Retinal pigment epithelial cell (primary cell): ENCODE results near the gene CROCC2.

Experiments
- DNase-seq: peaks from one replicate; pipeline ENCODE4 v3.0.0-alpha.2; 2010; ENCODE audit warnings: low read depth
- H3K4me3 ChIP-seq: 2 replicates; pipeline ENCODE4 v1.5.1; 2011; ENCODE audit warnings: mild to moderate bottlenecking, low read length, control low read depth, moderate library complexity
- TF ChIP-seq, protein P1 (sequence below): conservative IDR thresholded peaks from 2 replicates; pipeline ENCODE4 v1.5.1; 2011; ENCODE audit warnings: low read depth, low read length, control low read depth, inconsistent platforms

Gene CROCC2

DNA sequence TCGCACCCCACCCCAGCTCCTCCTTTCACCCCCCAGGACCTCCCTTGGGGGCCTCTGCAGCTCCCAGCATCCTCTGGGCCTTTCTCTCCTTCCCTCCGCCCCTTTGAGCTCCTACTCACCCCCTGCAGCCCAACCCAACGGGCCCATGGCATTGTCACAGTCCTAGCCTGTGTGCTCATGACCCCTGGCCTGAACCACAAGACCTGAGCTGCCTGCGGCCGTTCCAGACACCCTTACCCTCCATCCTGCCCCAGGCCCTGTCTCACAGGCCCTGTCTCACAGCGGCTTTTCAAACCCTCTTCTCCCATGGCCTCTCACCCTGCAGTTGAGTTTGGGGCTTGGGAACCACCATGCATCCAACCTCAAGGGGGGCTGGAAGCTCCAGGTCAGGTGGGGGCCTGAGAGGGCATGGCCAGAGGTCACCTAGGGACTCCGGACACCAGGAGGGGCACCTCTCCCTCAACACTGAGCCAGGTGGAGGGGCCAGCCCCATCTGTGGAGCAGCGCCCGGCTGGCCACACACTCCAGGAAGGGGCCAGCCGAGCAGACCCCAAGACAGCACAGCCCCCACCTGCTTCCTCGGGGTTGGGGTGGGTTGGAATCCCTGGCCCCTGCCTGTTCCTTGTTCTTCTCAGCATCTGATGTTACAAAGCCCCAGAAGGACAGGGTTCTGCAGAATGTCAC is 17.1 kb upstream of the CROCC2 start:
- TF ChIP-seq, protein P1, sequence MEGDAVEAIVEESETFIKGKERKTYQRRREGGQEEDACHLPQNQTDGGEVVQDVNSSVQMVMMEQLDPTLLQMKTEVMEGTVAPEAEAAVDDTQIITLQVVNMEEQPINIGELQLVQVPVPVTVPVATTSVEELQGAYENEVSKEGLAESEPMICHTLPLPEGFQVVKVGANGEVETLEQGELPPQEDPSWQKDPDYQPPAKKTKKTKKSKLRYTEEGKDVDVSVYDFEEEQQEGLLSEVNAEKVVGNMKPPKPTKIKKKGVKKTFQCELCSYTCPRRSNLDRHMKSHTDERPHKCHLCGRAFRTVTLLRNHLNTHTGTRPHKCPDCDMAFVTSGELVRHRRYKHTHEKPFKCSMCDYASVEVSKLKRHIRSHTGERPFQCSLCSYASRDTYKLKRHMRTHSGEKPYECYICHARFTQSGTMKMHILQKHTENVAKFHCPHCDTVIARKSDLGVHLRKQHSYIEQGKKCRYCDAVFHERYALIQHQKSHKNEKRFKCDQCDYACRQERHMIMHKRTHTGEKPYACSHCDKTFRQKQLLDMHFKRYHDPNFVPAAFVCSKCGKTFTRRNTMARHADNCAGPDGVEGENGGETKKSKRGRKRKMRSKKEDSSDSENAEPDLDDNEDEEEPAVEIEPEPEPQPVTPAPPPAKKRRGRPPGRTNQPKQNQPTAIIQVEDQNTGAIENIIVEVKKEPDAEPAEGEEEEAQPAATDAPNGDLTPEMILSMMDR = no peak
- no peak for DNase-seq

DNA sequence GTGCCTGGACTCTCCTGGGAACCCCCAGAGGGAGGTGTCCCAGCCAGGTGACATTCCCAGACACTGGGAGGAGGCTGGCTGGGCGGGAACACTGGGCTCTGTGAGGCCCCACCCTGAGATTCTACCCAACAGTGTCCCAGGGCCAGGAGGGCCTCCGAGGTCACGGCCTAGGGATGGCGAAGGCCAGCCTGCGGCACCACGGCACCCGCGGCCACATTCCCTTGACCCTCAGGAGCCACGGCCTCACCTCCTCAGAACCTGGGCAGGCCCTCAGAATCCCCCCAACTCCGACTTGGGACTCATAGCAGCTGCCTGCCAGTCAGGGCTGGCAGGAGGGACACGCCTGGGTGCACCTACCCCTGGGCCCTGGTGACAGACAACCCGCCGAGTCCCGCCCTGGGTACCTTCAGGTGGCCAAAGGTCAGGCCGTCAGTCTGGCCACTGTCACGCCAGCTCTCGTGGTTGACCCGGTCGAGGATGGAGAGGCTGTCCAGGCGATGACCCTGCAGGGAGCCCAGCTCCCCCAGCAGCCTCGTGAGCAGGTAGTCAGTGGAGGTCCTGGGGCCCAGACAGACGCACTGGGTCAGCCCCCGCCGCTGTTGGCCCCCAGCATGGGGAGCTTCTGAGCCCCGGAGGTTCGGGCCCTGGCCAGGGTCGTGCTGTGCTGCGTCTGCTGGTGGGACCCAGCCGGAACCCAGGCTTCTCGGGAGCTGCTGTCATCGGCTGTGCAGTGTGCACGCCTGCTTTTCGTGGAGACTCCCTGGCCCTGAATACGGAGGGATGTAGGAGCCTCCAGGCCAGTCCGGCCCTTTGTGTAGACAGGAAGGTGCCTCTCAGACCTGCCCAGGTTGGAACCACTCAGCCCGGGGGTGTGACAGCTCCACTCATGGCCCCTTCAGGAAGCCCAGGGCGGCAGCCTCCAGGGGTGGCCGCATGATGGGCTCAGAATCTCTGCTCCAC is 16.3 kb upstream of the CROCC2 start:
- no peak for DNase-seq
- H3K4me3 ChIP-seq = no peak overlapping the region
- TF ChIP-seq, protein P1 = no peak

More for the DNA sequence above, 17.1 kb upstream of the CROCC2 start:
- H3K4me3 ChIP-seq = no peak overlapping the region

DNA sequence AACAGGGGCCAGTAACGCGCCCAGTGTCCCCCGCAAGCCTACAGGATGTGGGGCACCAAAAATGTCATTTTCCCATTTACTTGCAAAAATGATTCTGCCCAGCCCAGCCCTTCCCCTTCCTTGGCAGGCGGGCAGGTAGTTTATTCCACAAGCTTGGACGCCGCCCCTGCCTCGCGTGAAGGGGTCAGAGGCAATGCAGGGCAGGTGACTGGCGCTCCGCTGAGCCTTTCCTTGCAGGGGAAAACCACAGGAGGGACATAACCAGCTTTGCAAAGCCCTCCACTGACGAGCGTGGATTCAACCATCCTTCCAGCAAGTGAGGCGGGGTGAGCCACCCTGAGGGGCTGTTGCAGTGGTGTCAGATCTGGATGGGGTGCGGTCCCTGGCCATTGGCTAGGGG is 15.4 kb upstream of the CROCC2 start:
- no peak overlapping the region for H3K4me3 ChIP-seq
- no peak for DNase-seq
- TF ChIP-seq, protein P1 = no peak

DNA sequence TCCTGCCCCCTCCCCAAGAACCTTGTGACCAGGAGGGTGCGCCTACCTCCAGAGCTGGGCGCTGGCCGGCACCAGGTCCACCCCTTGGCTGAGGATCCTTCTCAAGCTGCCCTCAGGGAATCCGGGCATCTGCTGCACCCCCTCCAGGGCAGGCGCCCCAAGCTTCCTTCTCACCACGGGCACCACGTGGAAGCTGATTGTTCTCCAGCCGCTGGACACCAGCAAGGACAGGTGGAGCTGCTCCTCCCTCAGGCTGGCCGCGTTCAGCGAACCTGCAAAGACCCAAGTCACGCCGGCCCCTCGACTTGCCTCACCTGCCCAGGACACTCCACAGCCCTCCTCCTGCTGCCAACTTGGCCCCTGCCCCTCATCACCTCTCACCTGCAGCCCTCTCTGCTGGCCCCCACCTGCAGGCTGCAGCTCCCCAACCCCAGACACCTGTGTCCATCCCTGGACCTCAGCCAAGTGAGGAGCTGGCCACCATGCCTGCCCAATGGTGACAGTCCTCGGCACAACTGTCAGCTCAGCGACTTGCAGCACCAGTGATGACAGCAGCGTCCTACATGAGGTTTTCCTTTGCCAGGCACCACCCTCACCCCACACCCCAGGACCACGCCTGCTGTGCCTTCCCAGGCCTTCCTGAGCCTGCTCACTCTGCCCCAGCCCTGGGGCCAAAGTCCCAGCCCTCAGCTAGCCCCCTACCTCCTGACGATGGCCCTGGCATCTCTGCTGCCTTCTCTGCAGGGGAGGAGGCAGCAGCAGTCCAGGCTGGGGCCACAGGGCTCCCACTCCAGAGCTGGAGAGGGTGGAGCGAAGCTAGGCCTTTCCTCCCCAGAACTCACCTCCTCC is 14.4 kb upstream of the CROCC2 start:
- DNase-seq = no peak
- TF ChIP-seq, protein P1 = no peak
- H3K4me3 ChIP-seq = no peak overlapping the region

DNA sequence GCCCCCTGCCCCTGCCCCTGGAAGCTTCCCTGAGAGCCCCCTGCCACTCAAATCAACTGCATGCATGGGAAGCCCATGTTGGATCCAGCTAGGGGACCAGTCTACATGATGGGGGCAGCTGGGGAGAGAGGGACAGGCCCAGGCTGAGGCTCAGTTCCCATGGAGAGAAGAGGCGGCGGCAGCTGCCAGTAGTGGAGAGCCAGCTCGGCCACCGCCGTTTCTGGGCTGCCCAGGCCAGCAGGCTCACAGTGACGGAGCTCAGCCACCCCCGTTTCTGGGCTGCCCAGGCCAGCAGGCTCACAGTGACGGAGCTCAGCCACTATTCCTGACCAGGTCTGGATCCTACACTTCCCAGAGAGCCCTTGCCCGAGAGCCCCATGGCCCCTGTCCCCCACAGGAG is 13.8 kb upstream of the CROCC2 start:
- TF ChIP-seq, protein P1 = no peak
- DNase-seq = no peak
- H3K4me3 ChIP-seq = no peak overlapping the region

DNA sequence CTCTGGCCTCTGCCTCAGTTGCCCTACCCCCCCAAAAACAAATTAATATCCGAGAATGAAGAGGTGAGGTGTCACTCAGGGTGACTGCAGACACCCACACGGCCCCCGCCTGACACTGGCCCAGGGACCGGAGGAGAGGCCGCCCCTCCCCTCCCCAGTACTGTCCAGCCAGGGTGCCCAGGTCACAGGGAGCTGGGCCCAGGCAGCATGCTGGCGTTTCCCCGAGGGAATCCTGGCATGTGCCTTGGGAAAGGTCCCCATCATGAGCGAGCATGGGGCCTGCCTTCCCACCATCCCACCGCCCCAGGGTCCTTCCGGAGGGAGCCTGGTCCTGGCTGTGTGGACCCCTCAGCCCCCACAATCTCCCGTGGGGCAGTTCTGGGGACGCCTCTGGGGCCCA is 13.2 kb upstream of the CROCC2 start:
- no peak for DNase-seq
- no peak overlapping the region for H3K4me3 ChIP-seq
- TF ChIP-seq, protein P1 = no peak
